Testis (tissue), 2 donors: ENCODE data around the gene IQSEC1.

Source experiments
- CTCF ChIP-seq, 3 experiments: fragments of 450-650 bp in 2 of 3; fragments of 200-600 bp in 1 of 3; sonication (generic) in 1 of 3; IDR thresholded peaks; one replicate each; pipeline ENCODE4 v1.5.1; 2016 to 2019; ENCODE audit warnings: antibody characterized with exemption in 3 of 3, mild to moderate bottlenecking in 2 of 3, moderate library complexity in 1 of 3
- POLR2A ChIP-seq: fragments of 450-650 bp; IDR thresholded peaks from one replicate; pipeline ENCODE4 v1.6.1; 2017; ENCODE audit warnings: antibody characterized with exemption, mild to moderate bottlenecking, moderate library complexity

GRCh38 chr3:12922881-12923431, 150.3 kb downstream of the IQSEC1 start:
- TF ChIP-seq CTCF (IDR thresholded peaks at IDR 0.05) = no peak
- no peak for TF ChIP-seq POLR2A
